ENCODE measurements around the gene CLDN1. TPM values are rescaled to one million over a fixed set of nuclear protein-coding genes. Genes with fewer than 3 reads are reported as not detected.
A peak's percentile ranks its signal among the peaks of the same experiment; 100 is the strongest.

Gene CLDN1
- total RNA-seq, 1 experiment from 2014 or later = 27.1 TPM

DNA sequence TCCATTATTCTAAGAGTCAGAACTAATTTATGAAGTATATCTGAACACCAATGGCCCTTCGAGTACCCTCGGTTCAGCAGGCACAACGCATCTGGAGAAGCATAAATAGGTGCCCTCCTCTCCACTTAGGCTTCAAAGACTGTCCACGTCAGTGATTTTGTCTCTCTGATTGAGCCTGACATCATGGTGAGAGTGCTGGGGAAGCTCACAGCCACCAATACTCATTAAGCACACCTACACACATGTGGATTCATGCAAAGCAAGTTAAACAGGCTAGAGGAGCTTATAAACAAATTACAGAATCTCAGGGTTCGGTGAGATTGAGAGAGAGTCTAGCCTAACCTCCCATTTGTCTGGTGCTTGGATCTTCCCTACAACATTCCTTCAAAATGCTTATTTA, 3.6 kb downstream of the CLDN1 start:
- H3K79me2 ChIP-seq (ENCODE audit: low read depth) = peaks cover 72% of the 10 kb centered on the region
- peak overlapping the region; percentile 93 for H3K4me2 ChIP-seq

DNA sequence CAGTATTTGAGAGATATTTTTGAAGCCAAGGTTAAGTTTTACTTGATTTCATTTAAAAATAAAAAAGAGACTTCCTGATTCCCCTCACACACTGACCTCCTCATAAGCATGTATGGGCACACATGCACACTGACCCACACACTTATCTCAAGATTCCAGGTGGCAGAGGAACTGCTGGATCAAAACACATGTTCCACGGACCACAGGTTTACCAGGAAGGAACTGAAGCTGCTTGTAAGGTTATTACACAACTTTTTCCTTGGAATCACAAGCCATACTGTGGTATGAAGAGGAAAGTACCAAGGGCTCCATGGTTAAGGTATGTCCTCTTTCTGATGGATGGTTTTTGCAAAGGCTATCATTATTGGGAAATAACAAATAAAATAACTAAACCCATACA, 7.5 kb downstream of the CLDN1 start:
- Histone ChIP-seq H3K79me2 (ENCODE audit: low read depth) (peaks cover 59% of the 10 kb centered on the region), H3K27me3 (ENCODE audit: insufficient read depth, low read depth) (no peaks in the 10 kb centered on the region), H3K4me1 (replicated peaks; ENCODE audit: insufficient read depth) (peaks cover 13% of the 10 kb centered on the region), H3K9me2 (ENCODE audit: insufficient read depth) (no peaks in the 10 kb centered on the region), H3F3A (ENCODE audit: insufficient read depth, low read depth) (no peaks in the 10 kb centered on the region), H3K27ac (no peak overlapping the region), H4K20me1 (ENCODE audit: insufficient read depth) (no peaks in the 10 kb centered on the region), H3K4me3 (no peak overlapping the region), H3K36me3 (ENCODE audit: low read depth) (peaks cover 26% of the 10 kb centered on the region), H2AFZ (no peak overlapping the region), H3K4me2 (no peak overlapping the region), H3K9me3 (ENCODE audit: insufficient read depth, low read depth) (peaks cover 3% of the 10 kb centered on the region; the same call in 1 of the 2 replicates)
- no TSS peak for BruUV-seq (replicated peaks)
- no peak for TF ChIP-seq CTCF (conservative IDR thresholded peaks at IDR 0.05)
- TF ChIP-seq EZH2 (IDR thresholded peaks at IDR 0.05; ENCODE audit: low read depth) = no peak
- POLR2A ChIA-PET (ENCODE audit: unreplicated experiment) = no interaction called here
- CTCF ChIA-PET = no interaction called here
- intact Hi-C loops (cut with micrococcal nuclease; ENCODE audit: unreplicated experiment) = no loop called here
- no peak for DNase-seq

More for the DNA sequence above, 3.6 kb downstream of the CLDN1 start:
- H3F3A ChIP-seq (ENCODE audit: insufficient read depth, low read depth) = peaks cover 4% of the 10 kb centered on the region; the same call in 1 of the 2 replicates
- H2AFZ ChIP-seq = no peak overlapping the region
- CTCF ChIA-PET = no interaction called here
- peak overlapping the region; percentile 85; the same call in 1 of the 2 replicates for H3K4me3 ChIP-seq
- no peaks in the 10 kb centered on the region for H4K20me1 ChIP-seq (ENCODE audit: insufficient read depth)
- no peak for DNase-seq
- H3K4me1 ChIP-seq (replicated peaks; ENCODE audit: insufficient read depth) = peaks cover 39% of the 10 kb centered on the region
- intact Hi-C loops (cut with micrococcal nuclease; ENCODE audit: unreplicated experiment) = loop anchor here (1.0 kb wide), 1 partner anchor 86 kb away; no protein-coding TSS in a partner anchor
- H3K27ac ChIP-seq = no peak overlapping the region
- no peaks in the 10 kb centered on the region for H3K27me3 ChIP-seq (ENCODE audit: insufficient read depth, low read depth)
- no TSS peak for BruUV-seq (replicated peaks)
- no peaks in the 10 kb centered on the region for H3K9me2 ChIP-seq (ENCODE audit: insufficient read depth)
- no peak for TF ChIP-seq CTCF (conservative IDR thresholded peaks at IDR 0.05)
- no peak for TF ChIP-seq EZH2 (IDR thresholded peaks at IDR 0.05; ENCODE audit: low read depth)
- H3K9me3 ChIP-seq (ENCODE audit: insufficient read depth, low read depth) = no peaks in the 10 kb centered on the region; the same call in 1 of the 2 replicates
- peaks cover 23% of the 10 kb centered on the region for H3K36me3 ChIP-seq (ENCODE audit: low read depth)
- POLR2A ChIA-PET (ENCODE audit: unreplicated experiment) = interaction anchor here (0.6 to 0.7 kb wide), 2 partner anchors 56 to 310 kb away, joined by 3 to 6 read pairs; no protein-coding TSS in a partner anchor

GRCh38 chr3:190309414-190309813, 12.8 kb downstream of the CLDN1 start:
- intact Hi-C loops (cut with micrococcal nuclease; ENCODE audit: unreplicated experiment) = no loop called here
- no peak overlapping the region for H3K27ac ChIP-seq
- H3K4me3 ChIP-seq = no peak overlapping the region
- no peaks in the 10 kb centered on the region for H4K20me1 ChIP-seq (ENCODE audit: insufficient read depth)
- H3K36me3 ChIP-seq (ENCODE audit: low read depth) = peaks cover 48% of the 10 kb centered on the region
- H3K27me3 ChIP-seq (ENCODE audit: insufficient read depth, low read depth) = no peaks in the 10 kb centered on the region
- H3K4me2 ChIP-seq = no peak overlapping the region
- H3K9me2 ChIP-seq (ENCODE audit: insufficient read depth) = no peaks in the 10 kb centered on the region
- CTCF ChIA-PET = interaction anchor here (0.5 kb wide), 1 partner anchor 186 kb away, joined by 3 read pairs; no protein-coding TSS in a partner anchor
- peaks cover 14% of the 10 kb centered on the region; the same call in 1 of the 2 replicates for H3K79me2 ChIP-seq (ENCODE audit: low read depth)
- H2AFZ ChIP-seq = no peak overlapping the region
- no peak for DNase-seq
- H3K4me1 ChIP-seq (replicated peaks; ENCODE audit: insufficient read depth) = peaks cover 34% of the 10 kb centered on the region
- peaks cover 10% of the 10 kb centered on the region; the same call in 1 of the 2 replicates for H3K9me3 ChIP-seq (ENCODE audit: insufficient read depth, low read depth)
- peaks cover 18% of the 10 kb centered on the region for H3F3A ChIP-seq (ENCODE audit: insufficient read depth, low read depth)
- TF ChIP-seq CTCF (conservative IDR thresholded peaks at IDR 0.05) (no peak), EZH2 (IDR thresholded peaks at IDR 0.05; ENCODE audit: low read depth) (no peak)
- POLR2A ChIA-PET (ENCODE audit: unreplicated experiment) = no interaction called here
- no TSS peak for BruUV-seq (replicated peaks)
